GM21786 (cell line): Measurements from ENCODE around the gene SLC47A1.

ENCODE experiments used
- ATAC-seq: cut with Tn5 transposase; IDR thresholded peaks from one replicate; pipeline ENCODE4 v1.9.1; 2021; ENCODE audit not compliant: unreplicated experiment

SLC47A1 gene

DNA sequence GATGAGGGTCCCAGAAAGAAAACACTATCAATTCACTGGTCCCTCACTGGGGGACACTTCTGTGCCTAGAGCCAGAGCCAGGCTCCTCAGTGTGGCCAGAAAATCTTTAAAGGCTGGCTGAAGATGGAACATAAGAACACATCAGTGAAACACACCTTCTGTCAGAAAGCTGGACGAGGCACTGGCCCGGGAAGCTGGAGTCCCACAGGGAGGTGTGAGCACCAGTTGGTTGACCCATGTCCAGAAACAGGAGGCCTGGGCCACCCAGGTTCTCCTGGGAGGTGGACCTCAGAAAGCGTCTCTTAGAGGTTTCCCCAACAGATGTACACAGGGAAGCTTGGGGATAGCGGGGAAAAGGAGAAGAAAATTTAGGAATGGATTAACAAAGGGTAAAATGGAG lies 58.7 kb downstream of the SLC47A1 start:
- ATAC-seq, result no peak

DNA sequence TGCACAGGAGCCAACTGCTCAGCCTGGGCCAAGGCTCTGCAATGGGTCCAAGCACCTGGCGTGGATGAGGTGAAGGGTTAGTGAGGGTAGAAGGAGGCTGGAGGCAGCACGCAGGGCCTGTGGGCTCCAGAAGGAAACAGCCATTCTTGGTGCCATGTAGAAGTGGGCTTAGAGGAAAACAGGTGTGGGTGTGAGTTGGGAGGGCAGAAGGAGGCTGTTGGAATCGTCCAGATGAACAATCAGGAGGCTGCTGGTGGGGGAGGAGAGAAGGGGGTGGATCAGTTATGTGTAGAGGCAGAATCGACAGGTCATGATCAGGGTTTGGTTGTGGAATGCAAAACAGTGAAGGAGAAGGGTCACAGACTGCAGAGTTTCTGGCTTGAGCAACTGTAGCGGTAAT lies 63.2 kb downstream of the SLC47A1 start:
- no peak for ATAC-seq

DNA sequence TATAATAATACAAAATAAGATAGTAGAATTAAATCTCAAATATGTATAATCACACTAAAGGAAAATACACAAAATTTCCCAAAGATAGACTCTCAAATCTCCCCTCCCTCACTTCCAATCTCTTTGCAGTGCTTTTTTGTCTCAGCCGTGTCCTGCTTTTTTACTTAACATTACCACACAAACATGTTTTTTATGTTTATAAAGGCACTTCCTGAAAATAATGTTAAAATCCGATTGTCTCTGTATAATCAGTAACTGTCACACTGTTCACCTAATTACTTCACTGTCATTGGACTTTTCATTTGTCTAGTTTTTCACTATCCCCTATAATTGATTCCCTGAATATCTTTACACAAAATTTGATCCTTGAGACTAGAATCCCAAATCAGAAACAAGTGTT lies 76.7 kb downstream of the SLC47A1 start:
- no peak for ATAC-seq

DNA sequence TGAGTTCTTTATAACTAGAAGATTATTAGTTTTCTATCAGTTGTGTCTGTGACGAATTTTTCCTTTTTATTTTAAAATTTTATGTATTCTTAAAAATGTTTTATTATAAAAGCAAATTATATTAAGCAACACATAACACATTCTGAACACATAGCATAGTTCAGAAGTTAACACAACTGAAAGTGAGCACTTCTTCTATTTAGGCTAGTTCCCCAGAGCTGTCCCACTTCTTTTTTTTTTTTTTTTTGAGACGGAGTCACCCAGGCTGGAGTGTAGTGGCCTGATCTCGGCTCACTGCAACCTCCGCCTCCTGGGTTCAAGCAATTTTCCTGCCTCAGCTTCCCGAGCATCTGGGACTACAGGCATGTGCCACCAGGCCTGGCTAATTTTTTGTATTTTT lies 77.2 kb downstream of the SLC47A1 start:
- no peak for ATAC-seq

DNA sequence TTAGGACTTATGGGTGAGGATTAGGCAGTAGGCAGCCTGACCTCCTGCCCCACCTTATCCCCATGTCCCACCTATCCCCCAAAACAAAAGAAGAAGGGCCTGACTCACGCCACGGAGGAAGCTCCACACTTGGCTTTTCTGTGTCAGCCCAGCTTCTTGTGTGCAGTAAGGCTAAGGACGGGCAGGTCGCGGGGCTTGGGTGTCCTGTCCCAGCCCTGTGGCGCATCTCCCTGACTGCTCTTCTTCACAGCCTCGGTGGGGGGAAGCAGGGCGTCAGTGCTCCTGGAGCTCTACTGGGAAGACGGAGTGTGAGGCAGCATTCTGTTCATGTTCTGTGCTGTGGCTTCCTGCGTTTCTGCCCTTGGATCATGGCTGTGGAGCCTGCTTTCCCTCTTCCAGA lies 80.3 kb downstream of the SLC47A1 start:
- no peak for ATAC-seq

DNA sequence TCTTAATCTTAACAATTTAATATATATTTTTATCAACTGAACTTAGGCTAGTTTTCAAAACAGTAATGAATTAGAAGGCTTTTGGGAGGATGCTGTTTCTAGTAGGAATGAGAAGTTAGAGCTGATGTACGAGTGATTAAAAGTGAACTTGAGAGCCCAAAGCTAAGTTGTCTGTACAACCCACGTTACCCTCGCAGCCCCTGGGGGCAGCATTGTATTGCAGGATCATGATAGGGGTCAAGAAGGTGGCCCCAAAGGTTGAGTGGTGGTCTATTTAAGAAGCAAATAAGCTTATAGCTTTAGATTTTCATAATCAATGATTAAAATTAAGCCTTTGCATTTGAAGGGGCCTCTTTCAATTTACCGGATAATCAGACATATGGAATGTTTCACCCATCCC lies 81.2 kb downstream of the SLC47A1 start:
- no peak for ATAC-seq

DNA sequence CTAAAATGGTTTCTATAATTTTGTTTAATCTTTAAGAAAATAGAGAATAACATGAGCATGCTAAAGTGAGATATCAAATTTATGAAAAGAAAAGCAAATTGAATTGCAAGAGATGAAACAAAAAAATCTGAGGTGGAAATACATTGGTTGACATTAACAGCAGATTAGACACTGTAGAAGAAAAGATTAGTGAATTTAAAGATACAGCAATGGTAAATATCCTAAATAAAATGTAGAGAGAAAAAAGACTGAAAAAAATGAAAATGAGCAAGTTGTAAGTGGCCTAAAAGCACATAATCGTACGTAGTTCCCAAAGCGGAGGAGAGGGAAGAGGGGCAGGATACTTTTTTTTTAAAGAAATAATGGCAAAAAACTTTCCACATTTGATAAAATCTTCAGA lies 84.4 kb downstream of the SLC47A1 start:
- ATAC-seq, result no peak

DNA sequence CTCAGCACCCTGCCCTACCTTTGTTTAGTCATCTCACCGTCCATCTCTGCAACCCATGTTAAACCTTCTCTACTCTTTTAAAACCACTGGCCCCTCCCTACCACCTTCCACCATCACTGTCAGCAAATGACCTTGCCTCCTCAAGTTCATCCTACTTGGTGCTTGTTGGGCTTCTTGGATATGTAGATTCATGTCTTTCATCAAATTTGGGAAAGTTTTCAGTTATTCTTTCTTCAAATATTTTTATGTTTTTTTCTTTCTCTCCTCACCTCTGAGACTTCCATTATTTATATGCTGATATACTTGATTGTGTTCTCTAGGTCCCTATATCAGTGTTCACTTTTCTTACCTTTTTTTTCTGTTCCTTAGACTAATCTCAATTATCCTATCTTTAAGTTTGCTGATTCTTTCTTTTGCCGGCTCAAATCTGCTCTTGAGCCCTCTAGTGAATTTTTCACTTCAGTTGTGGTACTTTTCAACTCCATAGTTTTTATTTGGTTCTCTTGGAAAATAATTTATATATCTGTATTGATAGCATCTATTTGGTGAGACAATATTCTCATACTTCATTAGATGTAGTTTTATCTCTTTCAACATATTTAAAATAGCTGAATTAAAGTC lies 86.2 kb downstream of the SLC47A1 start:
- no peak for ATAC-seq

DNA sequence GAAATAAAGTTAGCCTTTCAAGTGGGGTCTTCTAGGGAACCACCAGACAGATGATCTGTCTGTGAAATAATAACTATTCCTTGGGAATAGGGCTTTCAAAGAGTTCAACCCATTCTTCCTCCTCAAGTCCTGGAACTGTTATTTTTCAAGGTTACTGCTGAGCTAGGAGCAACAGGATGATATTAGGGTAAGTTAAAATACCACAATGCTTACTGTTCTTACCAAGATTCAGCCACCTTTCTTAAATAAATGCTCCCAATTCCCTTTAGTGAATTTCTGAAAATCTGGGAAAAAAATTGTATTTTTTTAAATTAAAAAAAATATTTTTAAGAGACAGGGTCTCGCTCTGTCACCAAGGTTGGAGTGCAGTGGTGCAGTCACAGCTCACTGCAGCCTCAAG lies 88.0 kb downstream of the SLC47A1 start:
- no peak for ATAC-seq

DNA sequence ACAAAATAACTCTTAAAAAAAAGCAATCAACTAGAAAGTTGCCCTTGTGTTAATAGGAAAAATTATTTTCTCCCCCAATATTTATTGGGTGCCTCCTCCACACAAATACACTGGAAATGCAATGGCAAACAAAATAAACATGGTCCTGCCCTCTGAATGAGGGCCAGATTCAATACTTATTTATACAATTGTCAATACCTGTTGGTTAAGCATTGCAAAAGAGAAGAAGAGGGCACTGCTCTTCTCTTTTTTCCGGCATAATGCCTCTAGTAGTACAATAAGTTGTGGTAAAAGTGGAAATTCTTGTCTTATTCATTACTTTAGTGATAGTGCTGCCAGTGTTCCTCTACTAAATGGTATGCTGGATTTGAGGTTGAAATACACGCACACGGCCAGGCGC lies 92.4 kb downstream of the SLC47A1 start:
- ATAC-seq, result no peak
